ENCODE results near the gene TRIM44.

DNA sequence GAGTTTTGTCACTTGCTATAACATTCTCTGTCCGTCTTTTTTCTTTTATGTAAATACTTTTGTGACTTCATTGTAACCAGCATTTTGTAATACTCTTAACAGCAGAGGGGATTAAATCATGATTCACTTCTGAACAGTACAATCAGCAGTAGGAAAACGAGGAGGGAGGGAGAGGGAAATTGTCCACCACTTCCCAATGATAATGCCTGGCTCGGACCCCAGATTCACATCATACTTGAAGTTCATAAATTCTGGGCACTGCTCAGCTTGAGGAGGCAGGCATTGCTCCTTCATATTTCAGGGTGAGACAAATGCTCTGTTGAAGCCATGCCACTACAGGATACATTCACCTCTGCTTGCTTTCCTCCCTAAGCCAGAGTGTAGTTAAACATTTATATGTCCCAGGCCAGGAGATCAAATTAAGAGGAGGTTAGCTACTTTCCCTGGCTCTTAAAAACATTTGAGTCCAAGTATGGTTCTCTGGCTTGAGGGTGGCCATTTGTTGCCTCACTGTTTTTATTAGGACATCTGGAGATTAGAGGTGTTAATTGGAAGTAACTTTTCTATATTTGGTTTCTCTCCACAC lies 152.2 kb downstream of the TRIM44 start:
- TF ChIP-seq POLR2A (IDR thresholded peaks at IDR 0.05) (no peak), POLR2AphosphoS5 (IDR thresholded peaks at IDR 0.05) (no peak)
- TF ChIP-seq, protein P1, sequence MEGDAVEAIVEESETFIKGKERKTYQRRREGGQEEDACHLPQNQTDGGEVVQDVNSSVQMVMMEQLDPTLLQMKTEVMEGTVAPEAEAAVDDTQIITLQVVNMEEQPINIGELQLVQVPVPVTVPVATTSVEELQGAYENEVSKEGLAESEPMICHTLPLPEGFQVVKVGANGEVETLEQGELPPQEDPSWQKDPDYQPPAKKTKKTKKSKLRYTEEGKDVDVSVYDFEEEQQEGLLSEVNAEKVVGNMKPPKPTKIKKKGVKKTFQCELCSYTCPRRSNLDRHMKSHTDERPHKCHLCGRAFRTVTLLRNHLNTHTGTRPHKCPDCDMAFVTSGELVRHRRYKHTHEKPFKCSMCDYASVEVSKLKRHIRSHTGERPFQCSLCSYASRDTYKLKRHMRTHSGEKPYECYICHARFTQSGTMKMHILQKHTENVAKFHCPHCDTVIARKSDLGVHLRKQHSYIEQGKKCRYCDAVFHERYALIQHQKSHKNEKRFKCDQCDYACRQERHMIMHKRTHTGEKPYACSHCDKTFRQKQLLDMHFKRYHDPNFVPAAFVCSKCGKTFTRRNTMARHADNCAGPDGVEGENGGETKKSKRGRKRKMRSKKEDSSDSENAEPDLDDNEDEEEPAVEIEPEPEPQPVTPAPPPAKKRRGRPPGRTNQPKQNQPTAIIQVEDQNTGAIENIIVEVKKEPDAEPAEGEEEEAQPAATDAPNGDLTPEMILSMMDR (IDR thresholded peaks at IDR 0.05): no peak

All from breast epithelium (tissue), 3 donors.